Mesenteric fat pad (tissue), 1 donor: ENCODE measurements around the gene FNDC3B. TPM values are rescaled to one million over a fixed set of nuclear protein-coding genes. Genes with fewer than 3 reads are reported as not detected.

ENCODE experiments used
- DNase-seq: peaks from one replicate; pipeline ENCODE4 v3.0.0-alpha.2; 2020; ENCODE audit warnings: low spot score
- total RNA-seq: library from RNA; stranded (reverse); fragmentation: NEBNext Ultra II Directional; extraction: Animal tissue kit (Norgen Biotek cat#: 25700); gene quantifications from one replicate; pipeline ENCODE4 v1.2.1, GENCODE V29; 2021
- donor health status: DM: yes; HTN: yes; CAD: no.

FNDC3B gene
- total RNA-seq, 1 donor from 2014 or later = 258 TPM

- DNase-seq = no peak
Measured at GRCh38 chr3:172147113-172147818, 107.9 kb downstream of the FNDC3B start.

GRCh38 chr3:172148241-172148640 lies 108.9 kb downstream of the FNDC3B start:
- DNase-seq = no peak

GRCh38 chr3:172148702-172149565 lies 109.6 kb downstream of the FNDC3B start:
- no peak for DNase-seq

GRCh38 chr3:172150268-172150667 lies 110.9 kb downstream of the FNDC3B start:
- no peak for DNase-seq

GRCh38 chr3:172150913-172151650 lies 111.7 kb downstream of the FNDC3B start:
- no peak for DNase-seq

- no peak for DNase-seq
Measured at GRCh38 chr3:172151651-172152649, 112.6 kb downstream of the FNDC3B start.

- no peak for DNase-seq
Measured at GRCh38 chr3:172152874-172153273, 113.5 kb downstream of the FNDC3B start.

GRCh38 chr3:172153335-172153861 lies 114.0 kb downstream of the FNDC3B start:
- peak; percentile 94 for DNase-seq

GRCh38 chr3:172154768-172155664 lies 115.6 kb downstream of the FNDC3B start:
- no peak for DNase-seq

GRCh38 chr3:172155897-172156585 lies 116.7 kb downstream of the FNDC3B start:
- DNase-seq = no peak

- no peak for DNase-seq
Measured at GRCh38 chr3:172156586-172156955, 117.2 kb downstream of the FNDC3B start.

GRCh38 chr3:172157564-172158258 lies 118.3 kb downstream of the FNDC3B start:
- DNase-seq = no peak

- no peak for DNase-seq
Measured at GRCh38 chr3:172158741-172159140, 119.4 kb downstream of the FNDC3B start.

GRCh38 chr3:172159376-172159775 lies 120.0 kb downstream of the FNDC3B start:
- DNase-seq = no peak

- DNase-seq = no peak
Measured at GRCh38 chr3:172159962-172160538, 120.7 kb downstream of the FNDC3B start.

- no peak for DNase-seq
Measured at GRCh38 chr3:172161133-172161789, 121.9 kb downstream of the FNDC3B start.

GRCh38 chr3:172161959-172162358 lies 122.6 kb downstream of the FNDC3B start:
- no peak for DNase-seq
